NCI-H82 treated with DMSO at 0.1 percent for 48 hours (cell line): Measurements from ENCODE around the gene MRTFA.
"Not testable (repeated sequence)": the region's sequence is repeated elsewhere in the genome, so short reads cannot be mapped to it uniquely, and the experiment has no call there.

Experiments
- DNase-seq: peaks from one replicate; lab custom pipeline; 2025; ENCODE audit not compliant: unreplicated experiment; lab: John Stamatoyannopoulos, UW

The MRTFA gene

DNA sequence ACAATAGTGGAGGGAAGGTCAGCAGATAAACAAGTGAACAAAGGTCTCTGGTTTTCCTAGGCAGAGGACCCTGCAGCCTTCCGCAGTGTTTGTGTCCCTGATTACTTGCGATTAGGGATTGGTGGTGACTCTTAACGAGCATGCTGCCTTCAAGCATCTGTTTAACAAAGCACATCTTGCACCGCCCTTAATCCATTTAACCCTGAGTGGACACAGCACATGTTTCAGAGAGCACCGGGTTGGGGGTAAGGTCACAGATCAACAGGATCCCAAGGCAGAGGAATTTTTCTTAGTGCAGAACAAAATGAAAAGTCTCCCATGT is 136.1 kb downstream of the MRTFA start:
- not testable (repeated sequence) for DNase-seq

DNA sequence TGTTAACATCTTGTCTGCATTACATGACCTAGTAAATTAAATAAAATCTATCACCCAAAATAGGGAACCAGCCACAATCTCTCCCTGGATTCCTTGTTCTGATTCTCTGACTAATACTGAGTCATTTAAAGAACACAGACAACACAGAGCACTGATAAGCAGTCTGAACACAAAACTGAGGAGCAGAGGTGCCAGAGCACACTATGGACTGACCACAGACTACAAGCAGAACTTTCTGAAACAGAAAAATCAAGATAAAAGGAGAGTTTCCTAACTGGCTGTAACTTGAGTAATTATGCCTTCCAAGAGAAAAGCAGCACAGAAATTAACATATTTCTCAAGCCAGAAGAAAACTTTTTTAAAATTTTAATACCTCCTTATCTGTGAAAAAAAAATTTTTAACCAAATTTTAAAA is 137.3 kb downstream of the MRTFA start:
- no peak for DNase-seq

DNA sequence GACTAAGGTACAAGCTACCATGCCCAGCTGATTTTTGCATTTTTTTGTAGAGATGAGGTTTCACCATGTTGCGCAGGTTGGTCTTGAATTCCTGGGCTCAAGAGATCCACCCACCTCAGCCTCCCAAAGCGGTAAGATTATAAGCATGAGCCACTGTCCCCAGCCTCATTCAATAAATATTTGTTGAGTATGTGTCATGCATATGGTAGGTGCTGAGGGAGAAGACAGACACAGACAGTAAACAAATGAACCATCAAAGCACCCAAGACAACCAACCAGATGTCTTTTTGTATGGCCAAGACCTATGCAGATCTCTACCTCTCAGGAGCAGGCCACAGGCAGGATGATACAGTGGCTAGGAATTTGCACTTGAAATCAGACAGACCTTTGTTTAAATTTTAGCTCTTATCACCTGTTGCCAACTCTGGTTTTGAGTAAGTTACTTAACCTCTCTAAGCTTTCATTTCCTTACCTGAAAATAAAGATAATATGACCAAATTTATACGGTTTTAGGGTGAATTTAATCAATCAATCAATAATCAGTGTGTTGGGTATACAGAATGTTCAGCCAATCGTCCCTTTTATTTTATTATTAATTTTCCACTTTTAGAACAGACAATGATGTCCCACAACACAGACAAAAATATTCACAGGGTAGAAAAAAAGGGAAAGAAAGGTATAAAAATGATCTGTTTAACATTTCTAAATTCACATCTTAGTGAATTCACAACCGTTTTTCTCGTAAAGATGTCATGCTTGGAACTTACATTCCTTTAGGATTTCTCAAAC is 137.9 kb downstream of the MRTFA start:
- DNase-seq: no peak

DNA sequence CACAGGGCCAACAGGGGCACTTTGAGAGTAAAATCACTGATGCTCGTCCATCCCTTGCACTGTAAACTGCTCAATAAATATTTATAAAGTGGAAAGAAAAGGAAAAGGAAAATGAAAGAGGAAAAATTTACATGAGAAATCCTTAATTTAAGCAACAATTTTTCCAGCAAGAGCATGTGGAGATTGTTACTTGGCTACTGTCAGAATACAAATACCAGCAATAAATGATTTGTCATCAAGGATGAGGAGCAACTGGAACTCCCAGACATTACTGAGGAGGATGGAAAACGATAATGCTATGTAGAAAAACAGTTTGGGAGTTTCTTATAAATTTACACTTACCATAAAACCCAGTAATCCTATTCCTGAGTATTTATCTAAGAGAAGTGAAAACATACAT is 143.1 kb downstream of the MRTFA start:
- DNase-seq: no peak

DNA sequence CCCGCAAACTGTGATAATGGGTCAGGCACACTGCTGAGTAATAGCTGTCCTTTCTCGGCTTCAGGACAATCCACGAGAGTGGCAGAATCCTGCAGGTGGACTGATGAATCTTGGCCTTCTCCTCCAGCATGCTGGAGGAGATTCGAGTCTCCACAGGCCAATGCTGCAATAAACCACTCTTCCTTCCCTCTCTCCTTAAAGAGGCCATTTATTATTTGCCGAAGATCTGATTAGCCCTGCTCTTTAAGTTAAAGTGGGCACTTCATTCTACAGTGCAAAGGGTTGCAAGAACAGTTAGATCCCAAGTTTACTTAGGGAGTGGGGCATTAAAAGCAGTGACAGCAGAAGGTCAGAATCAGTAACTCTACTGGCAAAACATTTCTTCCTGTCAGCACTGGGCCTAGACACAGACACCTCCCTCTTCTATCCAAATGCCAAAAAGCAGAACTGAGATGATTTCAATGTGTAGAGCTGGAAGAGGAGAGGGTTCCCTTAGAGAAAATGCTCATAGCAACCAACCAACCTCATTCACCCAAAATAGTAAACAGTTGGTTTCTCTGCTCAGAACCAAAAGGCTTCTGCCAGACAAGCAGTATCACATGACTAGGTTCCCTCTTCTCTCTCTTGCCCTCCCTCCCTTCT is 144.4 kb downstream of the MRTFA start:
- no peak for DNase-seq

DNA sequence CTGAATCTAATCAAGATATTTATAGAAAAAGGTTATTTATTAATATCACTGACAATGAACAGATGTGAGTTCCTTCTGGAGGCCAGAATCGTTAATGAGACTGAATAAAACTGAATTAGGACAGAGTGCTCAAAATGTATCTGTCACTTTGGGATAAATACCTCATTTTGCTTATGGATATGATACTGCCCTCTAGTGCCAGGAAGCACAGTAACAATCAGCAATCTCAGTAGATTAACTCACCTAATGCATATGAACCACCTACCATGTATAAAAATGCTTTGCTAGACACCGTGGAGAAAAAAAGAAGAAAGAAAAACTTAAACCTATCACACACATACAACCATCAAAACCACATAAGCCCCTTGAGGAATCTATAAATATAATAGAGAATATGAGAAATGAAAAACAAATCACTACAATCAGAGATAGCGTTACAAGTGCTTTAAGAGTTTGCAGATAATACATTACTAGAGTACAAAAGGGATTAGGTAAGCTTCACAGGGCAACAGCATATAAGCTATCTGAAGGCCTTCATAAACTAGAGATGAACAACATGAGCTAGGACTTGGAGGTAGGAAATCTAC is 148.8 kb downstream of the MRTFA start:
- peak; percentile 45 for DNase-seq

DNA sequence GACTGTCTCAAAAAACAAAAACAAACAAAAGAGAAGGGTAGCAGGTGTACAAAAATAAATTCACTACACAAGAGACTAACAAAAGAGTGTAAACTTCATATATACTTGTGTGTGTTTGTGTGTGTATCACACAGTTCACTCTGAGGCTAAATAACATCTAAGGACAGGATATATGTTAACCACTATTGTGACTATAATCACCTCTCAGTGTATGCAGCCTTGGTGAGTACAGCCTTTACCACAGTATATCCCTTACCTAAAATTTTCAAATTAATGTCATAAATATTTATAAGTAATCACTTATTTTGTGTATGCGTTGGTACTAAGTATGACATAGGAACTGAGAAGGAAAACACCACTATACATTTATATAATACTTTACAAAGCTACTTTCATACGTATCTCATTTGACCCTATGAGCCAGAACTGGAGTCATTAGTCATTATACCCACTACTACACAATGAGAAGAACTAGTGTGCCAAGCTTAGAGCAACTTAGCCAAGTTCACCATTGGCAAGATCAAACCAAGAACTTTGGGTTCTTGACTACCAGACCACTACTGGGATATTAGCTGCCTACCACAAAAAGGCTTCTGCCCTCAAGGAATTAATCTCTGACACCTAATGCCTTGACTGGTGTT is 149.4 kb downstream of the MRTFA start:
- no peak for DNase-seq

DNA sequence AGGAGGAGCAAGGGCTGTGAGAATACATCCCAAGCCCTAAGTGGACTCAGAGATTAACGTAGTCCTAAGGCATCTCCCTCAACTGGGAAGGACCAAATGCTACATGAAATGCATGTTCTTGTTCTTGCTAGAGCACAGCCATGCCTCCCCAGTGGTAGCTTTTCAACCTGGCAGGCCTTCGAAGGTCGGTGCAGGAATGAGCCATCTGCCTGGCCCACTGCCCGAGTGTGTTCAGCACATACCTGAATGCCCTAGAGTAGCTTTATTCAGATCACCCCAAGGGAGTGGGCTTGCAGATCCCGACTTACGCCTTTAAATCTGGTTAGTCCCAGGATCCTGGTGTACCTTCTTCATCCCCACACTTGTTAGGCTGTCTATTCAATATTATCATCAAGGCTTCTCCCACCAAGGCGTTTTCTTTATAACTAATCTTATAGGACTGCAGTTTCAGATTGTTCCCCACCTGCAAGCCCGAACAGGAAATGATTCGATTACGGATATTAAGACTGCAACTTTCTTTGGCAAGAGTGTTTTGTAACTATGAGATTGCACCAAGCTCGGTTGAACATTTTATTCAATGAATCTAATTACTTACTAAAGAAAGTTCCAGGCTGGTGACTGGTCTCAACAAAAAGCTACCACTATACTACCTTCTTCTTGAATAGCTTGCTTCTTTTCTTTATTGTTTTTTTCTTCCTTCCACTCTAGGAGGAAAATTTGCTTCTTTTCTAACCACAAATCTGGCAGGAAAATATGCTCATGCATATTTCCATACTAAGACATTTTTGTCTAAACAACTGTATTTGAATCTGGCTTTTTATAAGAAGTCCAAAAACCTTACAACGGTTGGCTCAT is 150.5 kb downstream of the MRTFA start:
- DNase-seq: no peak

DNA sequence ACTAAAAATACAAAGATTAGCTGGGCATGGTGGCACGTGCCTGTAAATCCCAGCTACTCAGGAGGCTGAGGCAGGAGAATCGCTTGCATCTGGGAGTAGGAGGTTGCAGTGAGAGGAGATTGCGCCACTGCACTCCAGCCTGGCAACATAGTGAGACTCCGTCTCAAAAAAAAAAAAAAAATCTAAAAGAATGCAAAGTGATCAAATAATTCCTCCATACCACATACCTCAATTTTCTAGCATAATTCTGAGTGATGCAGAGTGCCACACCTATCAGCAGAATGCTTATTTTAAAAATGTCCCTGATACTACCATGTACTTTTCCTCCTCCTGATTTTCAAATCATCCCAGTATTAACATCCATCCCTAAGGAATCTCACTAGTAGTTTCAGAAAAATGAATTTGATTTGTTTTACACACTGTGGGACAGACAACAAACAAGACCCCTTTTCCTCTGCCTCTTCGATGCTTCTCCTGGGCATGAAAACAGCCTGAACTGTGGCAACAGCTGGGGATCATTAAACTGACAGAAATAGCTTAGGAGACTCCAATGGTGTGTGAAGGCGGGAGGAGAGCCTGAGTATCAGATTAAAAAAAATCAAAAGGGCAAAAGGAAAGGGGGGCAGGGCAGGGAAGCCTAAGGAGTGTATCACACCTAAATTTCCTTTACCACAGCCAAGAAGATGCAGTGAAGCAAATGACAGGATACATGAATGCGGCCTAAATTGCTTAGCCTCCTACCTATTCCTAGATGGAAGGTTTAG is 151.4 kb downstream of the MRTFA start:
- DNase-seq: peak; percentile 75

DNA sequence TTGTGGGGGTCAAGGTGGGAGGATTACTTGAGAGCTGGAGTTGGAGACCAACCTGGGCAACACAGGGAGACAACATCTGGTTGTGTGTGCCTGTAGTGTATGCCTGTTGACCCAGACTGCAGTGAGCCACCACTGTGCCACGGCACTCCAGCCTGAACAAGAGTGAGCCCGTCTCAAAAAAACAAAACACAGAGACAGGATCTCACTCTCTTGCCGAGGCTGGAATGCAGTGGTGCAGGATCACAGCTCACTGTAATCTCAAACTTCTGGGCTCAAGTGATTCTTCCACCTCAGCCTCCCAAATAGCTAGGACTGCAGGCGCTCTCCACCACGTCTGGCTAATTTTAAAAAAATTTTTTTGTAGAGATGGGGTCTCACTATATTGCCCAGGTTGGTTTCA is 153.6 kb downstream of the MRTFA start:
- DNase-seq: no peak

DNA sequence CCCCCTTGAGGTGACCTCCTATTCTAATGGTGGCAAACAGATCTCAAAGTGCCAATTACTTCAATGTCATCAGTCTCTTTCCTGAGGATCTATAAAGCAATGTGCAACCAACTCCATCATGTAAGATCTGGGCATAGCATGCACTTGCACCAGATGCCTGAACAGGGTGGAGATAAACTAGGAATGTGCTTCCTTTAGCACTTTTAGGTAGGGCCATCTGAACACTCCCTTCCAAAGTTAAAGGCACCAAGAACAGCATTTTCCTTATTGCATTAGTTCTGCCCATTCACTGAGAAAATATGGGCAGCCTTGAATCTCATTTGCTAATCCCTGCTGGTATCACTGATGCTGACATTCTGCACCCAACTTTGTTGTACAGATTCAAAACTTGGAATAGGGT is 154.1 kb downstream of the MRTFA start:
- no peak for DNase-seq

DNA sequence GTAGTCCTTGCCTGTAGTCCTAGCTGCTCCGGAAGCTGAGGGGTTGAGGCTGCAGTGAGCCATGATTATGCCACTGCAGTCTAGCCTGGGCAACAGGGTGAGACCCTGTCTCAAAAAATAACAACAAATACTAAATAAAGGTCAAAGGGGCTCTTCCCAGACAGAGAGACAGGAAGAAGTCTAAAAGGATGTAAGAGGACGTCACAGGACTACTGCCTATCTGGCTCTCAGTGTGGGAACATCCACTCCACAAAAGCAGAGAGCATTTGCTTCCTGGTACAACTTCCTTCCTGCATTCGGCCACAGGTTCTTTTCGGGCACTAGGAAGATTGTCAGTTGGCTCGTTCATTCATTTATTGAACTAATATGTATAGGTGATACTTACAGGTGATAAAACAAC is 155.5 kb downstream of the MRTFA start:
- DNase-seq: no peak

DNA sequence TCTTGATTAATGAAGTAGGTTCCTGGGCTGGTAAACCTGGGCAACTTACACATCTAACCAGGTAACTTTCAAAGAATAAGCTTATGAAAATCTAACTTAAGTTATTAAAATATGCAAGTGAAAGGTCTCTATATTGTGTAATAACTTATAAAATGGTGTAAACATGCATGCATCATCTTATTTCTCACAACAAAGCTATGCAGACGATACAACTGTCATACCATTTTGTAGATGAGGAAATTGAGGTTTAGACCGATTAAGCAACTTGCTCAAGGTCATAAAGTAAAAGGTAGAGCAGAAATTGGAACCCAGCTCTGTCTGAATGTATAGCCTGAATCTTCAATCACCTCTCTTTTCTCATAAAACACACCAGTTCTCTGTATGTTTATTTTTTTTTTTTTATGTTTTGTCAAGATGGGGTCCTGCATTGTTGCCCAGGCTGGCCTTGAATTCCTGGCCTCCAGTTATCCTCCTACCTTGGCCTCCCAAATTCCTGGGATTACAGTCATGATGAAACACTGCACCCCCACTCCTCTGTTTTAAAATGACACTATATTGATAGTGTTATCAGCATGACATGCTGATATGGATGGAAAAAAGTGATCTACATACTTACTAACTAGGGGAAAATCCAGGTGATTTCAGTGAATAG is 156.5 kb downstream of the MRTFA start:
- no peak for DNase-seq

DNA sequence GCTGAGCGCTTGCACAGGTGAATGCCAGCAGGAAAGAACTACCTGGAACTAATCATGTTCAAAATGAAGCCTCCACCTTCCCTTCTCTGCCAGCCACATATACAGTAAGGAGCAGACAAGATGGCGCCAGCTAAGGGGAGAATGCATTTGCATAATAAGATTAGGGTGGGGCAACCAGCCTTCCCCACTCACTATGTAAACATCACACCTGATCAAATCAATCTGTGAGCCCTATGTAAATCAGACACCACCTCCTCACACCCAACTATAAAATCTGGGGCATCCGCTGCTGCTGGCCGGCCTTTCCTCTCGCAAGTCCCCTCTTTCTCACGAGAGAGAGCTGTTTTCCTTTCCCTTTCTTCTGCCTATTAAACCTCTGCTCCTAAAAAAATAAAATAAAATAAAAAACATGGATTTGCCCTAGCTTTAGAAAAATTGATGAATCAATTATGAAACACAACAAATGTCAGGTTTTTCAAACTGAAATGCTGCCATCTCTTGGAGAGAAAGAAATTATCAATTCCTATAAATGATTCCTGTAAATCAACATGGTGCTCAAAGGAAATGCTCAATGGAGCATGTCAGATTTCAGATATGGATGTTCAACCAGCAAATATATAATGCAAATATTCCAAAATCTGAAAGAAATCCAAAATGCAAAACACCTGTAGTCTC is 157.3 kb downstream of the MRTFA start:
- no peak for DNase-seq

DNA sequence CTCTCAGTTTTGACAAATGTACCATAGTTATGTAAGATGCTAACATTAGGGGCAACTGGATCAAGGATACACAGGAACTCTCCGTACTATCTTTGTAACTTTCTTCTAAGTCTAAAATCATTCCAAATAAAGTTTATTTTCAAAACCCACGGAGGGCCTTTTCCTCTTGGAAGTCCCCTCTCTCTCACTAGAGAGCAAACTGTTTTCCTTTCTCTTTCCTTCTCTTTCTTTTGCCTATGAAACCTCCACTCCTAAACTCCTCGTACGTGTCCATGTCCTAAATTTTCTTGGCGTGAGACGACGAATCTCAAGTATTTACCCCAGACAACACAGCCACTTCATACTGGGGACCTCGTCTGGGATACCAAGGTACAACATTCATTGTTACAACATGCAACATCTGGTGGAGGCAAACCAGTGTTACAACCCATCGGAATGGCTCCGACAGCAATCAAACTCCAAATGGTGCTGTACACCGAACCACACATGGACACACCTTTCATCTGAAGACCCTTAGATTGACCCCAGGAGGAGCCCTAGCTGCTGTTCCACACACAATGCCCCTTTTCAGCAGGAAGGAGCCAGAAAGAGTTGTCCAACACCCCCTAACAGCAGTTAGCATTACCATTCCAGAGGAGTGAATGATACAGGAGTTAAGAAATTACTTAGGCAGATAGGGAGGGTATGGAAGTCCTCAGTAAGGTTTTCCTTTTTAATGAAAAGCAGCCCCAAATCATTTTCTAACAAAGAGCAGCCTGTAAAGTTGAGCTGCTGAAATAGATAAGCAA is 158.0 kb downstream of the MRTFA start:
- DNase-seq: no peak

DNA sequence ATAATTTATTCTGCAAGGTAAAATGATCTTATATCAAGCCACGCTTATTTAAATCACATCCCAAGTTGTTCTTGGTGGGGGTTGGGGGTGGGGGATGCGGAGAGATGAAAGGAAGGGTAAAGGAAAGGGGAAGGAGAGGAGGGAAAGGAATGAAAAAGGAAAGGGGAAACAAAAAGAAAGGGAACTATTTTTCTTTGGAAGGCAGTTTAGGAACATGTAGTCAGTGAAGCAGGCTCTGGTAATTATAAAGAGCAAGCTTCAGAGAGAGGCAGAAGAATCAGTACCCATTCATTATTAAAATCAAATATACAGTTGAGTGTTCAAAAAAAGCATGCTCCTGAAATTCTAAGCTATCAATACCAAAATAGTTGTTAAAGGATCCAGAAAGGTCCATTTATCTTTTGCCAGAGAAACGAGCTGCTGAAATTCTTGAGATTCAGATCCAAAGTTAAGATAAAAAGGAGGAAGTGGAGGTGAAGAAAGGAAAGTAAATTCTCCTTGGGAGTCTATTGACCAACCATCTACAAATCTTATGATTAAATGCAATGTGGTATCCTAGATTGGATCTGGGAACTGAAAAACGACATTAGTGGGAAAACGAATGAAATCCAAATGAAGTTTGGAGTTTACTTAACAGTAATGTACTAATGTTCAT is 158.7 kb downstream of the MRTFA start:
- DNase-seq: no peak

DNA sequence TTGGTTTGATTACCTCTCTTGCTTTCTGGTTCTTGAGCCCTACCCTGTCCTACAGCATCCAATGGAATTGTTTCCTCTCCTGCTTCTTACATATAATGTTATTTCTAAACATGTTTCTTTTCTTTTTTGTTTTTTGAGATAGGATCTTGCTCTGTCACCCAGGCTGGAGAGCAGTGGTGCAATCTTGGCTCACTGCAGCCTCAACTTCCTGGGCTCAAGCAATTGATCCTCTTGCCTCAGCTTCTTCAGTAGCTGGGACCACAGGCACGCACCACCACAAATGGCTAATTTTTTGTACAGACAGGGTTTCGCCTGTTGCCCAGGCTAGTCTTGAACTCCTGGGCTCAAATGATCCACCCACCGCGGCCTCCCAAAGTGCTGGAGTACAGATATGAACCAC is 160.2 kb downstream of the MRTFA start:
- no peak for DNase-seq

DNA sequence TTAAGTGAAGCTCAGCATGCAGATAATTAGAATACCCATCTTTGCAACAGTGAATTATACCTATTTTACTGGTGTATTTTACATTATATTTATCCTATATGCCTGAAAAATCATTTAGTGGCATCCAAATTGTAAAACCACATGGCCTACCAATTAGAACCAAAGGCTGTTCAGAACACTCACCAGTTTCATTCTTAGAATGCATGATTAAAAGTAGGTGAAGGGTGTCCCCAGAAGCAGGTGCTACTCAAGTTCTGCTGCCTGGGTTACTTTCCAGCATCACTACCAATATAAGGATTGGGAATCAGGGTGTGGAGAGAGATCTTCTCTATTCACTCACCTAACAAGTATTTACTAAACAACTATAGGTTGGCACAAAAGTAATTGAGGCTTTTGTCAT is 162.8 kb downstream of the MRTFA start:
- DNase-seq: no peak
